Astrocyte (in vitro differentiated cells and primary cell): ENCODE measurements around the gene IFT27.

Experiments used
- EZH2 ChIP-seq: IDR thresholded peaks from 2 replicates; pipeline ENCODE4 v1.6.1; 2012; ENCODE audit warnings: mild to moderate bottlenecking, low read length, inconsistent platforms; ENCODE audit not compliant: insufficient read depth
- TF ChIP-seq, protein P1 (sequence below): IDR thresholded peaks from 2 replicates; pipeline ENCODE4 v1.5.1; 2011; ENCODE audit warnings: low read depth, mild to moderate bottlenecking, inconsistent platforms, low read length, moderate library complexity; ENCODE audit not compliant: insufficient read depth

DNA sequence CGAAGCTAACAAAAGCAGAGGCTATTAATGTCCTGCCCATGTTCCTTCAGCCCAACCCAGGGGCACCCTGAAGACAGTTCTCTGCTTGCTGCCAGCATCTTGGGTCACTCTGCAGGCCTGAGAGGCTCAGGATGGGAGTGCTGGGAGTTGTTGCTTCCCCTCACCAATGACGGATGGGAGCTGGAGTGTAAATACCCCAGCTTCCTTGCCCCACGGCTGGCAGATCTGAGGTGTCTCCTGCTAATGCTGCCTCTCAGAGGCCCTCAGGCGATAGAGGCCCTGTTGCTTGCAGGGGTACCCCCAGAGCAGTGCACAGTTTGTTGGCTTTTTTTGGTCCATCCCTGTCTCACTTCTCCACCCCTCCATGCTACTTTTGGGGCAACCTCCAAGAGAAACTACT is 32.9 kb downstream of the IFT27 start:
- TF ChIP-seq, protein P1, sequence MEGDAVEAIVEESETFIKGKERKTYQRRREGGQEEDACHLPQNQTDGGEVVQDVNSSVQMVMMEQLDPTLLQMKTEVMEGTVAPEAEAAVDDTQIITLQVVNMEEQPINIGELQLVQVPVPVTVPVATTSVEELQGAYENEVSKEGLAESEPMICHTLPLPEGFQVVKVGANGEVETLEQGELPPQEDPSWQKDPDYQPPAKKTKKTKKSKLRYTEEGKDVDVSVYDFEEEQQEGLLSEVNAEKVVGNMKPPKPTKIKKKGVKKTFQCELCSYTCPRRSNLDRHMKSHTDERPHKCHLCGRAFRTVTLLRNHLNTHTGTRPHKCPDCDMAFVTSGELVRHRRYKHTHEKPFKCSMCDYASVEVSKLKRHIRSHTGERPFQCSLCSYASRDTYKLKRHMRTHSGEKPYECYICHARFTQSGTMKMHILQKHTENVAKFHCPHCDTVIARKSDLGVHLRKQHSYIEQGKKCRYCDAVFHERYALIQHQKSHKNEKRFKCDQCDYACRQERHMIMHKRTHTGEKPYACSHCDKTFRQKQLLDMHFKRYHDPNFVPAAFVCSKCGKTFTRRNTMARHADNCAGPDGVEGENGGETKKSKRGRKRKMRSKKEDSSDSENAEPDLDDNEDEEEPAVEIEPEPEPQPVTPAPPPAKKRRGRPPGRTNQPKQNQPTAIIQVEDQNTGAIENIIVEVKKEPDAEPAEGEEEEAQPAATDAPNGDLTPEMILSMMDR: no peak
- TF ChIP-seq EZH2: no peak
